ENCODE measurements around the gene KLHL22.
"Not testable (repeated sequence)": the region's sequence is repeated elsewhere in the genome, so short reads cannot be mapped to it uniquely, and the experiment has no call there.

- not testable (repeated sequence) for TF ChIP-seq POLR2A, CTCF (IDR thresholded peaks at IDR 0.05)
These were observed 25.1 kb downstream of the KLHL22 start for GRCh38 chr22:20470525-20470924.
